Neural cell (in vitro differentiated cells): ENCODE measurements around the gene ATOX1. TPM values are rescaled to one million over a fixed set of nuclear protein-coding genes. Genes with fewer than 3 reads are reported as not detected.

Experiments
- H2AFZ ChIP-seq: fragments of 200-600, 300-800 bp; sonication (generic), shearing (Covaris generic); 2 replicates; pipeline ENCODE4 v1.6.0; 2014; ENCODE audit warnings: low read depth, mild to moderate bottlenecking, antibody characterized with exemption, low read length, moderate library complexity
- H3F3A ChIP-seq: fragments of 200-600 bp; shearing (Covaris generic); 2 replicates; pipeline ENCODE4 v1.6.1; 2016; ENCODE audit warnings: mild to moderate bottlenecking, moderate library complexity, mixed read lengths, antibody characterized with exemption, low read length; ENCODE audit not compliant: insufficient read depth, poor library complexity, severe bottlenecking
- H3K27ac ChIP-seq: fragments of 200-600, 300-800 bp; sonication (generic), shearing (Covaris generic); 2 replicates; pipeline ENCODE4 v1.5.1; 2014; ENCODE audit warnings: mild to moderate bottlenecking, low read length, moderate library complexity
- H3K27me3 ChIP-seq: fragments of 300-800, 200-600 bp; sonication (generic), shearing (Covaris generic); 2 replicates; pipeline ENCODE4 v1.6.0; 2014; ENCODE audit warnings: mild to moderate bottlenecking, low read depth, low read length, moderate library complexity; ENCODE audit not compliant: insufficient read depth
- H3K36me3 ChIP-seq: fragments of 300-800, 200-600 bp; sonication (generic), shearing (Covaris generic); 2 replicates; pipeline ENCODE4 v1.5.1; 2014; ENCODE audit warnings: mild to moderate bottlenecking, antibody characterized with exemption, low read length, moderate library complexity; ENCODE audit not compliant: insufficient read depth
- H3K4me2 ChIP-seq: fragments of 300-800, 200-600 bp; sonication (generic), shearing (Covaris generic); 2 replicates; pipeline ENCODE4 v1.6.0; 2014; ENCODE audit warnings: mild to moderate bottlenecking, low read length
- H3K4me3 ChIP-seq: fragments of 300-800, 200-600 bp; sonication (generic), shearing (Covaris generic); 2 replicates; pipeline ENCODE4 v1.5.1; 2014; ENCODE audit warnings: mild to moderate bottlenecking, low read length, moderate library complexity
- H3K79me2 ChIP-seq: fragments of 200-600 bp; shearing (Covaris generic); replicated peaks from 2 replicates; pipeline ENCODE4 v1.6.0; 2014; ENCODE audit warnings: mild to moderate bottlenecking, low read length, moderate library complexity; ENCODE audit not compliant: insufficient read depth
- H3K9ac ChIP-seq: fragments of 300-800, 200-600 bp; sonication (generic), shearing (Covaris generic); 2 replicates; pipeline ENCODE4 v1.6.1; 2016; ENCODE audit warnings: mild to moderate bottlenecking, low read length, mixed read lengths
- H3K9me2 ChIP-seq: fragments of 200-600 bp; shearing (Covaris generic); 2 replicates; pipeline ENCODE4 v1.6.1; 2016; ENCODE audit warnings: mild to moderate bottlenecking, low read length, mixed read lengths; ENCODE audit not compliant: insufficient read depth
- H3K9me3 ChIP-seq: fragments of 200-600, 300-800 bp; sonication (generic), shearing (Covaris generic); 2 replicates; pipeline ENCODE4 v1.6.1; 2016; ENCODE audit warnings: mild to moderate bottlenecking, mixed run types, low read length, moderate library complexity, mixed read lengths
- H4K20me1 ChIP-seq: fragments of 200-600 bp; shearing (Covaris generic); 2 replicates; pipeline ENCODE4 v1.6.1; 2016; ENCODE audit warnings: mild to moderate bottlenecking, mixed run types; ENCODE audit not compliant: insufficient read depth
- CTCF ChIP-seq: fragments of 450-650 bp; IDR thresholded peaks from 2 replicates; pipeline ENCODE4 v1.5.1; 2014; ENCODE audit warnings: antibody characterized with exemption, mild to moderate bottlenecking, moderate library complexity; ENCODE audit not compliant: poor library complexity, severe bottlenecking
- EP300 ChIP-seq: fragments of 450-650 bp; conservative IDR thresholded peaks from 2 replicates; pipeline ENCODE4 v1.6.1; 2014; ENCODE audit warnings: antibody characterized with exemption, mild to moderate bottlenecking, moderate library complexity; ENCODE audit not compliant: poor library complexity, severe bottlenecking
- EZH2 ChIP-seq: fragments of 200-600, 300-800 bp; shearing (Covaris generic), sonication (generic); IDR thresholded peaks from 2 replicates; pipeline ENCODE4 v1.6.1; 2014; ENCODE audit warnings: antibody characterized with exemption, low read length, borderline replicate concordance, mild to moderate bottlenecking; ENCODE audit not compliant: insufficient read depth, poor library complexity, severe bottlenecking
- MXI1 ChIP-seq: fragments of 450-650 bp; conservative IDR thresholded peaks from 2 replicates; pipeline ENCODE4 v1.6.1; 2014; ENCODE audit warnings: antibody characterized with exemption, mild to moderate bottlenecking; ENCODE audit not compliant: poor library complexity, severe bottlenecking
- POLR2AphosphoS5 ChIP-seq: IDR thresholded peaks from 2 replicates; pipeline ENCODE4 v1.6.1; 2012
- RAD21 ChIP-seq: fragments of 450-650 bp; conservative IDR thresholded peaks from 2 replicates; pipeline ENCODE4 v1.6.1; 2014; ENCODE audit warnings: antibody characterized with exemption, mild to moderate bottlenecking, moderate library complexity
- REST ChIP-seq: IDR thresholded peaks from 2 replicates; pipeline ENCODE4 v1.6.1; 2012; ENCODE audit warnings: borderline replicate concordance
- SMC3 ChIP-seq: fragments of 450-650 bp; conservative IDR thresholded peaks from 2 replicates; pipeline ENCODE4 v1.6.1; 2014; ENCODE audit warnings: antibody characterized with exemption, mild to moderate bottlenecking, moderate library complexity; ENCODE audit not compliant: poor library complexity
- TAF1 ChIP-seq: IDR thresholded peaks from 2 replicates; pipeline ENCODE4 v1.6.1; 2012; ENCODE audit warnings: low read depth
- polyA plus RNA-seq: library from polyadenylated mRNA; depleted of rRNA; stranded (reverse); fragments of >200 nt; gene quantifications from 2 replicates; pipeline ENCODE4 v1.2.3, GENCODE V29; 2014

ATOX1 gene
- polyA plus RNA-seq, 1 donor from 2014 or later: 79.9 TPM

GRCh38 chr5:151720215-151720614 lies 38.2 kb downstream of the ATOX1 start:
- no peak for TF ChIP-seq SMC3
- no peak for TF ChIP-seq MXI1
- no peak for TF ChIP-seq REST
- TF ChIP-seq EP300: no peak
- TF ChIP-seq TAF1: no peak
- no peak for TF ChIP-seq EZH2
- Histone ChIP-seq H3K79me2 (no peaks in the 10 kb centered on the region), H4K20me1 (no peaks in the 10 kb centered on the region), H2AFZ (no peak overlapping the region), H3K27me3 (no peaks in the 10 kb centered on the region), H3K4me2 (no peak overlapping the region), H3K36me3 (no peaks in the 10 kb centered on the region), H3K9me3 (no peaks in the 10 kb centered on the region), H3K4me3 (no peak overlapping the region), H3K9me2 (no peaks in the 10 kb centered on the region), H3K27ac (no peak overlapping the region), H3F3A (no peaks in the 10 kb centered on the region), H3K9ac (no peak overlapping the region)

GRCh38 chr5:151719228-151720000 lies 39.0 kb downstream of the ATOX1 start:
- Histone ChIP-seq H3K27me3 (no peaks in the 10 kb centered on the region), H3K4me3 (no peak overlapping the region), H3K9me2 (no peaks in the 10 kb centered on the region), H3K4me2 (no peak overlapping the region), H3K79me2 (no peaks in the 10 kb centered on the region), H3K36me3 (no peaks in the 10 kb centered on the region), H2AFZ (no peak overlapping the region), H3K27ac (no peak overlapping the region), H3K9ac (no peak overlapping the region), H3F3A (no peaks in the 10 kb centered on the region), H4K20me1 (no peaks in the 10 kb centered on the region), H3K9me3 (no peaks in the 10 kb centered on the region)
- TF ChIP-seq EP300: no peak
- TF ChIP-seq POLR2AphosphoS5: no peak
- TF ChIP-seq MXI1: no peak
- no peak for TF ChIP-seq SMC3
- no peak for TF ChIP-seq RAD21
- TF ChIP-seq EZH2: no peak
- TF ChIP-seq CTCF: no peak
- no peak for TF ChIP-seq TAF1
- TF ChIP-seq REST: no peak
